GM21529 (cell line): ENCODE results near the gene SCN5A.

Experiments used
- ATAC-seq: cut with Tn5 transposase; IDR thresholded peaks from one replicate; pipeline ENCODE4 v1.9.1; 2021; ENCODE audit not compliant: unreplicated experiment

SCN5A gene

GRCh38 chr3:38545983-38546382 lies 103.5 kb downstream of the SCN5A start:
- ATAC-seq, result no peak

- ATAC-seq, result no peak
These were observed 103.9 kb downstream of the SCN5A start for GRCh38 chr3:38545550-38545949.

GRCh38 chr3:38544926-38545325 lies 104.6 kb downstream of the SCN5A start:
- ATAC-seq, result no peak

GRCh38 chr3:38543586-38543985 lies 105.9 kb downstream of the SCN5A start:
- ATAC-seq, result no peak

- ATAC-seq, result no peak
These were observed 106.8 kb downstream of the SCN5A start for GRCh38 chr3:38542401-38543298.

GRCh38 chr3:38541806-38542205 lies 107.7 kb downstream of the SCN5A start:
- ATAC-seq, result no peak

- no peak for ATAC-seq
These were observed 110.6 kb downstream of the SCN5A start for GRCh38 chr3:38538773-38539353.

- ATAC-seq, result no peak
These were observed 112.8 kb downstream of the SCN5A start for GRCh38 chr3:38536671-38537070.

- no peak for ATAC-seq
These were observed 114.9 kb downstream of the SCN5A start for GRCh38 chr3:38534604-38535003.

- ATAC-seq, result no peak
These were observed 115.3 kb downstream of the SCN5A start for GRCh38 chr3:38534180-38534579.

- ATAC-seq, result no peak
These were observed 116.1 kb downstream of the SCN5A start for GRCh38 chr3:38533285-38533976.

GRCh38 chr3:38532529-38532928 lies 117.0 kb downstream of the SCN5A start:
- no peak for ATAC-seq

- no peak for ATAC-seq
These were observed 121.0 kb downstream of the SCN5A start for GRCh38 chr3:38528457-38528856.

GRCh38 chr3:38526792-38527191 lies 122.7 kb downstream of the SCN5A start:
- ATAC-seq, result no peak

GRCh38 chr3:38524141-38524739 lies 125.2 kb downstream of the SCN5A start:
- no peak for ATAC-seq

- ATAC-seq, result no peak
These were observed 127.5 kb downstream of the SCN5A start for GRCh38 chr3:38522002-38522401.

GRCh38 chr3:38521391-38521987 lies 128.0 kb downstream of the SCN5A start:
- ATAC-seq, result peak; percentile 80

- no peak for ATAC-seq
These were observed 129.8 kb downstream of the SCN5A start for GRCh38 chr3:38519651-38520050.

GRCh38 chr3:38519000-38519399 lies 130.5 kb downstream of the SCN5A start:
- ATAC-seq, result no peak

- ATAC-seq, result no peak
These were observed 132.8 kb downstream of the SCN5A start for GRCh38 chr3:38516669-38517068.

GRCh38 chr3:38515367-38515766 lies 134.1 kb downstream of the SCN5A start:
- no peak for ATAC-seq
